Parathyroid adenoma (tissue), 2 donors: Measurements from ENCODE around the gene RAB43.

Source experiments
- H2AFZ ChIP-seq: fragments of 300-600 bp; sonication (generic); one replicate; pipeline ENCODE4 v1.7.0; 2017; ENCODE audit warnings: antibody characterized with exemption, mild to moderate bottlenecking
- H3K27ac ChIP-seq: fragments of 300-600 bp; sonication (generic); one replicate; pipeline ENCODE4 v1.7.0; 2017
- H3K27me3 ChIP-seq: fragments of 300-600 bp; sonication (generic); one replicate; pipeline ENCODE4 v1.7.0; 2017; ENCODE audit warnings: low read length; ENCODE audit not compliant: control insufficient read depth, insufficient read depth
- H3K36me3 ChIP-seq: fragments of 300-600 bp; sonication (generic); one replicate; pipeline ENCODE4 v1.7.0; 2017; ENCODE audit warnings: low read length; ENCODE audit not compliant: control insufficient read depth, insufficient read depth
- H3K4me1 ChIP-seq: fragments of 300-600 bp; sonication (generic); one replicate; pipeline ENCODE4 v1.7.0; 2017; ENCODE audit warnings: control low read depth
- H3K4me2 ChIP-seq: fragments of 300-600 bp; sonication (generic); one replicate; pipeline ENCODE4 v1.7.0; 2017; ENCODE audit warnings: low read length
- H3K4me3 ChIP-seq: fragments of 300-600 bp; sonication (generic); one replicate; pipeline ENCODE4 v1.7.0; 2017; ENCODE audit warnings: low read depth, low read length
- H3K79me2 ChIP-seq: fragments of 300-600 bp; sonication (generic); one replicate; pipeline ENCODE4 v1.7.0; 2017; ENCODE audit warnings: control low read depth
- H3K9ac ChIP-seq: fragments of 300-600 bp; sonication (generic); one replicate; pipeline ENCODE4 v1.7.0; 2017; ENCODE audit warnings: mild to moderate bottlenecking
- H3K9me3 ChIP-seq: fragments of 300-600 bp; sonication (generic); one replicate; pipeline ENCODE4 v1.7.0; 2017; ENCODE audit warnings: low read length; ENCODE audit not compliant: control insufficient read depth
- TF ChIP-seq, protein P1 (sequence below): fragments of 300-600 bp; sonication (generic); IDR thresholded peaks from one replicate; pipeline ENCODE4 v1.7.0; 2017; ENCODE audit warnings: antibody characterized with exemption, mild to moderate bottlenecking
- donor health status: primary hyperparathyroidism.

RAB43 gene

GRCh38 chr3:129126726-129127280 is 5.2 kb upstream of the RAB43 start:
- Histone ChIP-seq H3K27ac (no peak overlapping the region), H3K79me2 (no peaks in the 10 kb centered on the region), H3K27me3 (no peaks in the 10 kb centered on the region), H3K4me2 (no peak overlapping the region), H3K9me3 (no peaks in the 10 kb centered on the region), H3K4me1 (no peaks in the 10 kb centered on the region), H3K9ac (no peak overlapping the region), H2AFZ (no peak overlapping the region), H3K4me3 (no peak overlapping the region), H3K36me3 (no peaks in the 10 kb centered on the region)
- TF ChIP-seq, protein P1, sequence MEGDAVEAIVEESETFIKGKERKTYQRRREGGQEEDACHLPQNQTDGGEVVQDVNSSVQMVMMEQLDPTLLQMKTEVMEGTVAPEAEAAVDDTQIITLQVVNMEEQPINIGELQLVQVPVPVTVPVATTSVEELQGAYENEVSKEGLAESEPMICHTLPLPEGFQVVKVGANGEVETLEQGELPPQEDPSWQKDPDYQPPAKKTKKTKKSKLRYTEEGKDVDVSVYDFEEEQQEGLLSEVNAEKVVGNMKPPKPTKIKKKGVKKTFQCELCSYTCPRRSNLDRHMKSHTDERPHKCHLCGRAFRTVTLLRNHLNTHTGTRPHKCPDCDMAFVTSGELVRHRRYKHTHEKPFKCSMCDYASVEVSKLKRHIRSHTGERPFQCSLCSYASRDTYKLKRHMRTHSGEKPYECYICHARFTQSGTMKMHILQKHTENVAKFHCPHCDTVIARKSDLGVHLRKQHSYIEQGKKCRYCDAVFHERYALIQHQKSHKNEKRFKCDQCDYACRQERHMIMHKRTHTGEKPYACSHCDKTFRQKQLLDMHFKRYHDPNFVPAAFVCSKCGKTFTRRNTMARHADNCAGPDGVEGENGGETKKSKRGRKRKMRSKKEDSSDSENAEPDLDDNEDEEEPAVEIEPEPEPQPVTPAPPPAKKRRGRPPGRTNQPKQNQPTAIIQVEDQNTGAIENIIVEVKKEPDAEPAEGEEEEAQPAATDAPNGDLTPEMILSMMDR = no peak

DNA sequence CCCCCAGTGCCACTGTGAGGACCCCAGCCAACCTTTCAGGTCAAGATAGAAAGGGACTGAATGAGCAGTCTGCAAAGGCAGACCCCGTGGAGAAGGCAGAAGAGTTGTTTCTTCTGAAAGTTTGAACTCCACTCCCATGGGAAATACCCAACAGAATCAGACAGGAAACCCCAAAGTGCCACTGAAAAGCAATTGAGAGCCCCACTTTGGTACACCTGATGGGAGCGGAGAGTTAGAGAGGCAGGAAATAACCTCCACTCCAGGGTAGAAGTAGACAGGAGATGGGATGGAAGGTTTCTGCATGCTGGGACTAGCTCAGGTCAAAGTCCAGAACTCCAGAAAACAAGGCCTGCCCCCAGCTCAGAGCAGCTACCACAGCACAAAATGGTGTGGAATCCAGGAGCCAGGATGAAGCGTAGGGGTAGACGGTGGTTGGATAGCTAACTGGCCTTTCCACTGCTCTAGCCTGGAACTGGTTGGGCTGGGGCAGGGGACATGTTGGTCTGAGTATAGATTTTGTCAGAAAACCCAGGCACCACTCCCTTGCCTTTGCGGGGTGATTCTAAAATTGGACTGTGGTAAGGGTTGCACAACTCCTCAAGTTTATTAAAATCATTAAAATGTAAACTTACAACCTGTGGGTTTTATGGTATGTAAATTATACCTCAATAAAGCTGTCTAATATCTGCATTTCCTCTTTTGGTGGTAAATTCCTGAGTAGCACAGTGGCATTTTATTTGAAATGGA is 1.9 kb upstream of the RAB43 start:
- Histone ChIP-seq H2AFZ (no peak overlapping the region), H3K27ac (no peak overlapping the region)
- TF ChIP-seq, protein P1 = no peak

DNA sequence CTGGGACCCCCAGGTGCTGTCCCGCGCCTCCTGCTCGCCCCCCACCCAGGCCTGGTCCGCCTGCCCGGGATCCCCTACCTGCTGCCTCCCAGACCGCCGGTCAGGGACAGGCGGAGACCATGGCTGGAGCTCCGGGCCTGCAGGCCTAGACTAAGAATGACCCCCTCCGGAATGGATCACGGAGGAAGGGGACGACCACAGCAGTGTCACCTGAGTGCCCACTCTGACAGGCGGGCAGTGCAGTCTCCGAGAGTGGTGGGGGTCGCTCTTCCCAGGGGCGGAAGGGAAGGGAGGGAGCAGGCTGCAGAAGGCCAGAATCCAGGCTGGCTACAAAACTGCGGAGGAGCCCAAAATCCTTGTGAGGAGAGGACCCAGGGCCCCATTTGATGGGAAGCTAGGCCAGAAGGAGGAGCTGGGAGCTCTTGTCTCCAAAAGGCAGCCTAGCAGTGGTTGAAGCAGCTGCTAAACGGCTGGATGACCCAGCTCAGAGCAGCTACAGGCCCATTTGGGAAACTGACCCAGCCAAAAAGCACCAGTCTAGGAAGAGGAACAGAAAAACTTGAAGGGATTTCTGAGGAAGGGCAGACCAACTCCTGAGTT is 908 bp upstream of the RAB43 start:
- H3K36me3 ChIP-seq = no peaks in the 10 kb centered on the region
- peaks cover 11% of the 10 kb centered on the region for H3K4me1 ChIP-seq
- TF ChIP-seq, protein P1 = no peak
- peak overlapping the region; percentile 99 for H2AFZ ChIP-seq
- H3K27ac ChIP-seq = peak overlapping the region; percentile 80
- H3K9ac ChIP-seq = no peak overlapping the region
- no peak overlapping the region for H3K4me3 ChIP-seq
- peaks cover 14% of the 10 kb centered on the region for H3K79me2 ChIP-seq
- H3K9me3 ChIP-seq = no peaks in the 10 kb centered on the region
- H3K4me2 ChIP-seq = no peak overlapping the region
- H3K27me3 ChIP-seq = no peaks in the 10 kb centered on the region

More for the DNA sequence above, 1.9 kb upstream of the RAB43 start:
- Histone ChIP-seq H3K4me3 (no peak overlapping the region), H3K4me1 (peaks cover 11% of the 10 kb centered on the region), H3K27me3 (no peaks in the 10 kb centered on the region), H3K9me3 (no peaks in the 10 kb centered on the region), H3K36me3 (no peaks in the 10 kb centered on the region), H3K4me2 (no peak overlapping the region), H3K79me2 (peaks cover 4% of the 10 kb centered on the region), H3K9ac (no peak overlapping the region)

GRCh38 chr3:129121016-129121791 is 400 bp downstream of the RAB43 start:
- Histone ChIP-seq H3K27ac (peak overlapping the region; percentile 85), H2AFZ (peak overlapping the region; percentile 79), H3K79me2 (peaks cover 18% of the 10 kb centered on the region), H3K4me3 (peak overlapping the region; percentile 80), H3K4me1 (peaks cover 11% of the 10 kb centered on the region), H3K27me3 (no peaks in the 10 kb centered on the region), H3K36me3 (no peaks in the 10 kb centered on the region), H3K9ac (peak overlapping the region; percentile 95), H3K4me2 (peak overlapping the region; percentile 98), H3K9me3 (no peaks in the 10 kb centered on the region)
- TF ChIP-seq, protein P1 = no peak
